ENCODE results near the gene TTLL9.

The TTLL9 gene

DNA sequence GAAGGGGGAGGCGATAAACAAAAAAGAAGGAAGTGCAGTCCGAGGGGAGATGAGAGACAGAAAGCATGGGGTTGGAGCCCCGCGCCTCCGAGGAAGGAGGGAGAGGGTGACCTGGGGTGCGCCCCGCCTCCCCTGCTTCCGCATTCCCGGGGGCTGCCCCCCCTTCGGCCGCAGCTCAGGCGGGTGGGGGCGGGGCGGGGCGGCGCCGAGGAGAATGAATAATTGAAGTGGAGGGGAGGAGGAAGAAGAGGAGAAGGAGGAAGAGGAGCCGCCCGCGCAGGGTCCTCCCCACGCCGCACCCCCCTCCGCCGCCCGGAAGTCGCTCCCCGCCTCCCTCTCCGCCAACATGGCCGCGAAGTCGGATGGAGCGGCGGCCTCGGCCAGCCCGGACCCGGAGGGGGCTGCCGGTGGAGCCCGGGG, 97.4 kb downstream of the TTLL9 start, which contains the start of gene XKR7:
XKR7 (plus strand) TSS at position 322 of the 420 bp plus-strand sequence; CDS start at position 347, 25 bp downstream.
- TF ChIP-seq, protein P1, sequence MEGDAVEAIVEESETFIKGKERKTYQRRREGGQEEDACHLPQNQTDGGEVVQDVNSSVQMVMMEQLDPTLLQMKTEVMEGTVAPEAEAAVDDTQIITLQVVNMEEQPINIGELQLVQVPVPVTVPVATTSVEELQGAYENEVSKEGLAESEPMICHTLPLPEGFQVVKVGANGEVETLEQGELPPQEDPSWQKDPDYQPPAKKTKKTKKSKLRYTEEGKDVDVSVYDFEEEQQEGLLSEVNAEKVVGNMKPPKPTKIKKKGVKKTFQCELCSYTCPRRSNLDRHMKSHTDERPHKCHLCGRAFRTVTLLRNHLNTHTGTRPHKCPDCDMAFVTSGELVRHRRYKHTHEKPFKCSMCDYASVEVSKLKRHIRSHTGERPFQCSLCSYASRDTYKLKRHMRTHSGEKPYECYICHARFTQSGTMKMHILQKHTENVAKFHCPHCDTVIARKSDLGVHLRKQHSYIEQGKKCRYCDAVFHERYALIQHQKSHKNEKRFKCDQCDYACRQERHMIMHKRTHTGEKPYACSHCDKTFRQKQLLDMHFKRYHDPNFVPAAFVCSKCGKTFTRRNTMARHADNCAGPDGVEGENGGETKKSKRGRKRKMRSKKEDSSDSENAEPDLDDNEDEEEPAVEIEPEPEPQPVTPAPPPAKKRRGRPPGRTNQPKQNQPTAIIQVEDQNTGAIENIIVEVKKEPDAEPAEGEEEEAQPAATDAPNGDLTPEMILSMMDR (IDR thresholded peaks at IDR 0.05; ENCODE audit: low read depth, low read length), result no peak

DNA sequence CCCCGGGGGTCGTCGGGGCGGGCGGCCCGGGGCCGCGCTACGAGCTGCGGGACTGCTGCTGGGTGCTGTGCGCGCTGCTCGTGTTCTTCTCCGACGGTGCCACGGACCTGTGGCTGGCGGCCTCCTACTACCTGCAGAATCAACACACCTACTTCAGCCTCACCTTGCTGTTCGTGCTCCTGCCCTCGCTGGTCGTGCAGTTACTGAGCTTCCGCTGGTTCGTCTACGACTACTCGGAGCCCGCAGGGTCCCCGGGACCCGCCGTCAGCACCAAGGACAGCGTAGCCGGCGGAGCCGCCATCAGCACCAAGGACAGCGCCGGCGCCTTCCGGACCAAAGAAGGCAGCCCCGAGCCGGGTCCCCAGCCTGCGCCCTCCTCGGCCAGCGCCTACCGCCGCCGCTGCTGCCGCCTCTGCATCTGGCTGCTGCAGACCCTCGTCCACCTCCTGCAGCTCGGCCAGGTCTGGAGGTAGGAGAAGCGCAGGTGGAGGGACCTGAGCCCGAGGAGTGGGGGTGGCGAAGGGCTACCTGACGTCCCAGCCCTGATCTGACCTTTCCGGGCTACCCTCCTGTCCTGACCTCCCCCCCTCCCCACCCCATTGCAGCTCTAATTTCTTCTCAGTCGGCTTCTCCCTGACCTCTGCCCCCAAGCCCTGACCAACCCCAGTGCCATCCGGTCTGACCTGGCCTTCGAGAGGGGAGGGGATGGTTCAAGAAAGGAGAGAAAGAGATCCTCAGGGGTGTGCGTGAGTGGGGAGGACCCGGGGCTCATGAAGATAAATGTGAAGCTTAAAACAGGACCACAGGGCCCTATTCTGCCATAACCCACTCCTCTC, 98.1 kb downstream of the TTLL9 start:
- TF ChIP-seq, protein P1 (IDR thresholded peaks at IDR 0.05; ENCODE audit: low read depth, low read length), result no peak
- H3K4me3 ChIP-seq (ENCODE audit: low read depth, low read length), result no peak overlapping the region

More for the DNA sequence above, 97.4 kb downstream of the TTLL9 start, which contains the start of gene XKR7:
- no peak within 1 kb of the TSS for H3K4me3 ChIP-seq (ENCODE audit: low read depth, low read length)

DNA sequence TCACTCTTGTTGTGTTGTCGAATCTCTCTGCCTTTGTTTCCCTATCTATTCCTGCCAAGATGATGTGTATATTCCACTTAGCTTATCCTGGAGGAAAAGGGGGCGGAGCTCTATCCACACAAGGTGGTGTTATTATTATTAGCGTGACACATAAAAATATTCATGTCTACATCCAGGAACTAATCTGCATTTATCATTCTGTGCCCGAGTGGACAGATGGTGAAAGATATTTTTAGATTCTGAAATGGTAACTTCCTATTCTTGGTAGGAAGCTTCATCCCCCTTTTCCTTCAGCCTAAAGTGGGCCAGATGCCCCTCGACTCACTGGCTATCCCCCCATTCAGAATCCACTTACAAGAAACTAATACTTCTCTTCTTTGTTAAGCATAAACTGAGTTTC, 99.6 kb downstream of the TTLL9 start:
- H3K4me3 ChIP-seq (ENCODE audit: low read depth, low read length), result no peak overlapping the region
- TF ChIP-seq, protein P1 (IDR thresholded peaks at IDR 0.05; ENCODE audit: low read depth, low read length), result no peak

DNA sequence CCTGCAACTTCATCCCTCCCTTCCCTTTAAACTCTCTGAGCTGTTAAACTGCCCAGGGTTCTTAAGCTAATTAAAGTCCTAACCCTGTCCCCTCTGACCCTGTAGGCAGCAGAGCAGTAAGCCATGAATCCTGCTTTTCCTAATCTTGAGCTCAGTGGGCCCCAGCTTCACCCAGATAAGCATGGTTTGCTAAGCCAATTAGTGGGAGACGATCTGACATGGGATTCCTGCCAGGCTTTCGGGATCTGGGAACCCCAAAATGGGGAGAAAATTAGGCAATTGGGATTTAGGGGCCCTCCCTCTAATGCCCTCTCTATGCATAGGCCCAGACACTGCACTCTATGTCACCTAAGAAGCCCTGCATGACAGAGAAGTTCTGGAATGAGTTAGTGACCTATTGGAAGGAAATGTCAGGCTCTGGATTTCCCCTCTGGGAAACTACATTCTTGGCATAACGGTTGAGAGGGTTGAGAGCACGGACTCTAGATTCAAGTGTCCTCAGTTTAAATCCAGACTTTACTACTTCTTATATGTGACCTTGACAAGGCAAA, 102.1 kb downstream of the TTLL9 start:
- TF ChIP-seq, protein P1 (IDR thresholded peaks at IDR 0.05; ENCODE audit: low read depth, low read length), result no peak
- no peak overlapping the region for H3K4me3 ChIP-seq (ENCODE audit: low read depth, low read length)

DNA sequence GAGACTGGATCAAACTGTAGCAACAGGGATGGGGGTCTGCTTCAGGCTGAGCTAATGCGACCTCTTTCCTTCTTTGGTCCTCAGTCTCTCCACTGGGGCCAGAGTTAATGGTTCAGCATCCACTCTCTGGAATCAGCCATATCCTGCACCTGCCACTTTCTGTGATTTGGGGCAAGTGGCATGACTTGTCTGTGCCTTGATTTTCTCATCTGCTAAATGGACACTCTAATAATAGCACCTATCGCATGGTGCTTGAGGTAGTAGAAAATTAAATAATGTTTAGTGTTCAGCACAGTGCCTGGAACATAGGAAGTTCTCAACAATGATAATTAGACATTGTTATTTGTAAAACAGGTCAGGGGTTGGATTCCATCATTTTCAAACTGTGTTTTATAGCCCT, 103.9 kb downstream of the TTLL9 start:
- TF ChIP-seq, protein P1 (IDR thresholded peaks at IDR 0.05; ENCODE audit: low read depth, low read length), result no peak
- H3K4me3 ChIP-seq (ENCODE audit: low read depth, low read length), result no peak overlapping the region

DNA sequence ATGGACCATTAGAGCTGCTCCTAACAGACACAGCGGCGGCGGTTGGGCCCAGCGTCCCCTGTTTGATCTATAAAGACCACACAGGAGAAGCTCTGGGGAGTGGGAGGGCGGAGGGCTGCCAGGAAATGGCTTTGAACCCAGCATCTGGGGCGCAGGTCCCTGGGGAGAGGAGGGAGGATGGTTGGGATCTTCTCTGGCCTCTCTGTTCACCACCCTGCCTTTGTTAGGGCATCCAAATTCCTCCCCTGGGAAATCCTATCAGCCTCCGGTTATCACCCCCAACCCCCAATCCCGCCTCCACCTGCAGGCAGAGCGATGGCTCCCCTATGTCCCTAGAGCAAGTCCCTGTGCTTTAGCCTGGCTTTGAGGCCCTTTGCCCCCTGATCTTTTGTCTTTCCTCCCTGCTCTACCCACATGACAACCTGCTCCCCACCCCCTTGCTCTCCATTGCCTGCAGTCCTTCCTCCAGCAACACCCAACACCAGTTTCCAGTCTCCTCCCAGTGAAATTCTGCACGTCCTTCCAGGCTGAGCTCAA, 104.6 kb downstream of the TTLL9 start:
- TF ChIP-seq, protein P1 (IDR thresholded peaks at IDR 0.05; ENCODE audit: low read depth, low read length), result no peak
- H3K4me3 ChIP-seq (ENCODE audit: low read depth, low read length), result no peak overlapping the region

DNA sequence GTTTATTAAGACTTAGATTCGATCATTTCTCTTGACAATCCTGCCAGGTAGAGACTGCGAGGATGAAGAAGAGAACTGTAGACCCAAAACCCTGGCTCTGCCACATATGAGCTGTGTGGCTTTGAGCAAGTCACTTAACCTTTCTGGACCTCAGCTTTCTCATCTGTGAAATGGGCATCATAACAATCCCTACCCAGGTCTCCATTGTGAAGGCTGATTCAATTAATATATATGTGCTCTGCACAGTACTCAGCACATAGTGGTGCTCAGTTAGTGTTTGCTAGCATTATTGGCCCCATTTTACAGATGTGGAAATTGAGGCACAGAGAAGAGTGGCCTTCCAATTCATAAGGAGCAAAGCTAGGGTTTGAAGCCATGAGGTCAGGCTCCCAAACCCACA, 105.4 kb downstream of the TTLL9 start:
- H3K4me3 ChIP-seq (ENCODE audit: low read depth, low read length), result no peak overlapping the region
- TF ChIP-seq, protein P1 (IDR thresholded peaks at IDR 0.05; ENCODE audit: low read depth, low read length), result no peak

Data from WI38 (cell line).